Subcutaneous abdominal adipose tissue (tissue), 5 donors: Measurements from ENCODE around the gene C16orf90.
"Not testable (repeated sequence)": the region's sequence is repeated elsewhere in the genome, so short reads cannot be mapped to it uniquely, and the experiment has no call there.

Source experiments
- H3K27ac ChIP-seq: one replicate; pipeline ENCODE4 v1.7.0; 2013; ENCODE audit warnings: low read depth, mild to moderate bottlenecking, inconsistent platforms, low read length, moderate library complexity
- H3K27me3 ChIP-seq, 5 donors: one replicate each; pipeline ENCODE4 v1.7.0; 2013; ENCODE audit warnings: low read length in 5 of 5, inconsistent platforms in 1 of 5; ENCODE audit not compliant: control insufficient read depth in 5 of 5, insufficient read depth in 4 of 5
- H3K36me3 ChIP-seq, 5 donors: one replicate each; pipeline ENCODE4 v1.7.0; 2013; ENCODE audit warnings: low read length in 5 of 5; ENCODE audit not compliant: control insufficient read depth in 5 of 5, insufficient read depth in 5 of 5
- H3K4me1 ChIP-seq, 5 donors: one replicate each; pipeline ENCODE4 v1.7.0; 2013; ENCODE audit warnings: low read length in 5 of 5, mild to moderate bottlenecking in 3 of 5, moderate library complexity in 1 of 5; ENCODE audit not compliant: control insufficient read depth in 5 of 5, insufficient read depth in 5 of 5
- H3K4me3 ChIP-seq, 5 donors: one replicate each; pipeline ENCODE4 v1.7.0; 2013; ENCODE audit warnings: low read length in 5 of 5, low read depth in 1 of 5
- H3K9ac ChIP-seq, 5 donors: one replicate each; pipeline ENCODE4 v1.7.0; 2013; ENCODE audit warnings: low read length in 5 of 5, mild to moderate bottlenecking in 4 of 5, moderate library complexity in 3 of 5
- H3K9me3 ChIP-seq, 5 donors: one replicate each; pipeline ENCODE4 v1.7.0; 2013; ENCODE audit warnings: low read length in 5 of 5; ENCODE audit not compliant: control insufficient read depth in 5 of 5
- donor health status: healthy.
- donor health status: healthy.
- donor health status: healthy.
- donor health status: healthy.
- donor health status: healthy.

C16orf90 gene

DNA sequence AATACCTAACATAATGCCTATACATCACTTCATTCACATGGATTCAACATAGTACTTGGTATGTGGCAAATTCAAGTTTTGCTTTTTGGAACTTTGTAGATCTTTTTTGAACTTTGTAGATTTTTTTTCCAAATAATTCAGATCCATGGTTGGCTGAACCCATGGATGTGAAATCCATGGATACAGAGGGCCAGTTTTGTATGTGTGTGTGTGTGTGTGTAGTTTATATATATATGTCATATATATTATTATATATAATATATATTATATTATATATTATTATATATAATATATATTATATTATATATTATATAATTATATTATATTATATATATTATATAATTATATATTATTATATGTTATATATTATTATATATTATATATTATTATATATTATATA lies 33.9 kb upstream of the C16orf90 start:
- H3K36me3 ChIP-seq = peaks cover 0 to 66% (median 53%) of the 10 kb centered on the region in 5 donors

DNA sequence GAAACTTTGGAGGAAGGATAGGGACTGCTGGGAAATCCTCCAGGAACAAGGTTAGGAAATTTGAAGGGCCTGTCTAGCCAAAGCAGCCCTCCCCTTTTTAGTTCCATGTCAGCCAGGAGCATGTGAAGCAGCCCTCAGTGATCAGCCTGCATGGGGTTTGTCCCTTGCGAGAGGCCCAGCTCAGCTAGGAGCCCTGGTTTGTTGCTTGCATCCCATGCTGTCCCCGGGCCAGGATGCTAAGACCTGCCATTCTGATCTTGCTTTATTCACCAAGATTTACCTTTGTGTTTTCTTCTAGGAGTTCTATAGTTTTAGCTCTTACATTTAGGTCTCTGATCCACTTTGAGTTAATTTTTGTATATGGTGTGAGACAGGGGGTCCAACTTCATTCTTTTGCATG lies 33.1 kb upstream of the C16orf90 start:
- no peaks in the 10 kb centered on the region for H3K9me3 ChIP-seq
- H3K36me3 ChIP-seq = peaks cover 0 to 66% (median 53%) of the 10 kb centered on the region in 5 donors
- no peak overlapping the region for H3K9ac ChIP-seq
- no peak overlapping the region for H3K4me3 ChIP-seq
- H3K4me1 ChIP-seq = no peaks in the 10 kb centered on the region
- no peaks in the 10 kb centered on the region for H3K27me3 ChIP-seq
- H3K27ac ChIP-seq = no peak overlapping the region

More for the DNA sequence above, 33.9 kb upstream of the C16orf90 start:
- no peaks in the 10 kb centered on the region for H3K27me3 ChIP-seq
- no peaks in the 10 kb centered on the region for H3K4me1 ChIP-seq
- no peak overlapping the region for H3K9ac ChIP-seq
- no peak overlapping the region for H3K4me3 ChIP-seq
- no peak overlapping the region for H3K27ac ChIP-seq
- H3K9me3 ChIP-seq = no peaks in the 10 kb centered on the region

GRCh38 chr16:3527216-3527829 lies 32.0 kb upstream of the C16orf90 start:
- H3K27me3 ChIP-seq, H3K4me1 ChIP-seq, H3K9ac ChIP-seq, H3K9me3 ChIP-seq, H3K4me3 ChIP-seq, H3K27ac ChIP-seq: not testable (repeated sequence)
- peaks cover 0 to 62% (median 49%) of the 10 kb centered on the region in 5 donors for H3K36me3 ChIP-seq

DNA sequence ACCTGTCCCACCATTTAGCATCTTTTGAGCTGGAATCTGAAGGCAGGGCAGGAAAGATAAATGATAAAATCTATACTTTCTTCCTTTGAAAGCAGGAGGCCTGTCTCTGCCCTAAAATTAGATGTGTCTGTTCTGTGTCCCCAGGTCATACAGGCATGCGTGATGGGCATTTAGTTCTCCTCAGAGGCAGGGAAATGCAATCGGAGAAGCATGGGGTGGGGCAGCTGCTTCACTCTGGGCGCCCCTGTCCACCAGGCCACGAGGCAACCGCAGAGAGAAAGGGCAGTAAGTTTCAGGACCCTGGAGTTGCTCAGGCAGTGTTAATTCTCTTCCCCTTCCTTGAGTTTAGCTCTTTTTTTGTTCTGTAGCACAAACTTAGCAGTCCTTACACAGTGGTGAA lies 30.7 kb upstream of the C16orf90 start:
- no peaks in the 10 kb centered on the region for H3K9me3 ChIP-seq
- no peak overlapping the region for H3K4me3 ChIP-seq
- peaks cover 0 to 54% (median 48%) of the 10 kb centered on the region in 5 donors for H3K36me3 ChIP-seq
- no peak overlapping the region for H3K9ac ChIP-seq
- H3K4me1 ChIP-seq = no peaks in the 10 kb centered on the region
- no peak overlapping the region for H3K27ac ChIP-seq
- no peaks in the 10 kb centered on the region for H3K27me3 ChIP-seq

DNA sequence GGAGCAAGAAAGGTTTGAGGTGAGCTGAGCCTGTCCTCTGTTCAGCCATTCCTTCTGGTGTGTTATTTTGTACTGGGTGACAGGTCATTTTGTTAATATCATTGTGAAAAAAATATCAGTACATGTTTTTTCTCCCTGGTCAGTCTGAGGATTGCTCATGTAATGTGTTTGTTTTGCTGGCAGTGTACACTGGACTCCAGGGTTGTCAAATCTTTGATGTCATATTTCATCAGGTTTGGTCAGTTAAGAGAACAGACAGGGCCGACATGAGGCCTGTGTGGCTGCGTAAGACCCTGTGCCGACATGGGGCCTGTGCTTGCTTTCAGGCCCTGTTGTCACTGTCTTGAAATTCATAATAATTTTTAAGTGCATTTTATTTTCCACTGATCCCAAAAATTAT lies 28.0 kb upstream of the C16orf90 start:
- Histone ChIP-seq H3K9me3 (no peaks in the 10 kb centered on the region), H3K27me3 (no peaks in the 10 kb centered on the region), H3K36me3 (peaks cover 6 to 66% (median 55%) of the 10 kb centered on the region in 5 donors), H3K9ac (no peak overlapping the region), H3K27ac (no peak overlapping the region), H3K4me1 (no peaks in the 10 kb centered on the region), H3K4me3 (no peak overlapping the region)

GRCh38 chr16:3520841-3521240 lies 25.6 kb upstream of the C16orf90 start:
- no peak overlapping the region for H3K4me3 ChIP-seq
- no peak overlapping the region for H3K9ac ChIP-seq
- H3K27me3 ChIP-seq = no peaks in the 10 kb centered on the region
- no peak overlapping the region for H3K27ac ChIP-seq
- H3K4me1 ChIP-seq = no peaks in the 10 kb centered on the region
- H3K9me3 ChIP-seq = no peaks in the 10 kb centered on the region
- peaks cover 17 to 71% (median 59%) of the 10 kb centered on the region in 5 donors for H3K36me3 ChIP-seq

DNA sequence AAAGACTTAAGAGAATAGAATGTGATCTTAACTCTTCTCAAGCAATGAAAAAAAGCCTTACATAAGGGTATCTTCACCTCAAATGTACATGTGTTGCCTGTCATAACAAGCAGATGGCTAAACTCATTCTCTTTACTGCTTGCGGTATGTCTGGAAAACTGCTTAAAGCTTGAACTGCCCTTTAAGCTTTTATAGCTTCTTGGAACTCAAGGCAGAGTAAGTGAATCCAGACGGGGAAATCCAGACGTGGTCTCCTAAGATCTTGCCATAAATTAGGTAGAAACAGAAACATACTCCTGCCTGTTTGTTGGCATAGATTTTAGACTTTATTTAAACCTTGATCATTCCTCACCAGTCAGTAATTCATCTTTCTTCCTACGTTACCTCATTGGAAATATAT lies 25.1 kb upstream of the C16orf90 start:
- Histone ChIP-seq H3K27ac (no peak overlapping the region), H3K4me3 (no peak overlapping the region), H3K36me3 (peaks cover 21 to 71% (median 62%) of the 10 kb centered on the region in 5 donors), H3K9ac (no peak overlapping the region), H3K27me3 (no peaks in the 10 kb centered on the region), H3K4me1 (no peaks in the 10 kb centered on the region), H3K9me3 (no peaks in the 10 kb centered on the region)

DNA sequence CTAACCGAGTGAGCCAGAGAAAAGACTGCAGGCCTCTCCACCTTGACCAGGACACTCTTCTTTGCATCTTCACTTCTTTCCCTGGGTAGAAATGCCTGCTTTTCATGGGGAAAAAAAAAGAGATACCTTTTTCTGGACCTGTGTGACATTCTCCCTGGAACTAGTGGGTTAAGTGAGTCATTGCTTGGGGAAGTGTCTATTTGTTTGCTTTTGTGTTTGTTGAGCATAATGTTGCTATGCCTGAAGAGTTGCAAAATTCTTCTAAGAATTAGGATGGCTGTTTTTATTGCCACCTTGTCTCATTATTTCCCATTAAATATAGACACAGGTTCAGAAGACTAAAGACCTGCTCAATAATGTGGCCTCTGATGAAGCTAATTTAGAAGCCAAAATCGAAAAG lies 24.3 kb upstream of the C16orf90 start:
- Histone ChIP-seq H3K9ac (no peak overlapping the region), H3K9me3 (no peaks in the 10 kb centered on the region), H3K27me3 (no peaks in the 10 kb centered on the region), H3K27ac (no peak overlapping the region), H3K36me3 (peaks cover 25 to 71% (median 57%) of the 10 kb centered on the region in 5 donors), H3K4me1 (no peaks in the 10 kb centered on the region), H3K4me3 (no peak overlapping the region)

- Histone ChIP-seq H3K27me3 (no peaks in the 10 kb centered on the region), H3K4me3 (no peak overlapping the region), H3K9me3 (no peaks in the 10 kb centered on the region), H3K4me1 (no peaks in the 10 kb centered on the region), H3K36me3 (peaks cover 28 to 74% (median 60%) of the 10 kb centered on the region in 5 donors), H3K9ac (no peak overlapping the region), H3K27ac (no peak overlapping the region)
Measured at GRCh38 chr16:3518986-3519348, 23.7 kb upstream of the C16orf90 start.

DNA sequence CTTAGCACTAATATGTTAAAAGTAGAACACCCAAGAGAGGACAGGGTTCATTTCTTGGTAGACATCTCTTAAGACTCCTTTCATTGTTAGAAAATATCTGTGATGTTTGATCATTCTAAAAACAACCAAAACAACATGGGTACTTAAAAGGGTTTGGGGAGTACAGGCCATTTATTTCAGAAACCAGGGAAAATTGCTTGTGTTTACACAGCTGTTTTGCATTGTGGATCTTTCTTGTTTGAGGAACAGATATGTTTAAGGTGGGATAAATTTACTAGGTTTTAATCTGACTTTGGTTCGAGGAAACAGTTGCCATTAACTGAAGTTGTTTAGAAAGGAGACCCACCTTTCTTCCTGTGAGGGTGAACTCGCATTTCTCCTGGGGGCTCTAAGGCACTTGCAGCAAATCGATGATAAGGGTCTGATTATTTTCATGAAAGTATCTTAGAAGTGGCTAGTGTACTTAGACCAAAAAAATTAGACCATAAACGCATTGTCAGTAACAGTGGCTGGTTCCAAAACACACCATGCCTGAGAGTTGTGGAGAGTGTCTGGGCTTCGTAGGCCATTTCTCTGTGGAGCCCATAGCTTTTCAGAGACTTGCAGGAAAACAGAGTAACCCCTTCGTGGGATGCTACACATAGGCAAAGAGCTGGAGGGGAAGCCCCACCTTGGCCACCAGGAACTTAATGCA lies 23.1 kb upstream of the C16orf90 start:
- no peak overlapping the region for H3K27ac ChIP-seq
- H3K4me3 ChIP-seq = no peak overlapping the region
- peaks cover 31 to 74% (median 60%) of the 10 kb centered on the region in 5 donors for H3K36me3 ChIP-seq
- no peaks in the 10 kb centered on the region for H3K9me3 ChIP-seq
- H3K4me1 ChIP-seq = no peaks in the 10 kb centered on the region
- H3K9ac ChIP-seq = no peak overlapping the region
- H3K27me3 ChIP-seq = no peaks in the 10 kb centered on the region
